GM19452 (cell line): Measurements from ENCODE around the gene RNF11.

Source experiments
- ATAC-seq: cut with Tn5 transposase; IDR thresholded peaks from one replicate; pipeline ENCODE4 v1.9.1; 2021; ENCODE audit not compliant: unreplicated experiment

Gene RNF11

GRCh38 chr1:51311826-51312225 lies 75.8 kb downstream of the RNF11 start:
- no peak for ATAC-seq

GRCh38 chr1:51312718-51313117 lies 76.6 kb downstream of the RNF11 start:
- ATAC-seq, result no peak

- no peak for ATAC-seq
Measured at GRCh38 chr1:51313268-51313852, 77.3 kb downstream of the RNF11 start.

GRCh38 chr1:51313961-51314777 lies 78.1 kb downstream of the RNF11 start:
- ATAC-seq, result no peak

GRCh38 chr1:51314974-51315373 lies 78.9 kb downstream of the RNF11 start:
- ATAC-seq, result no peak

- ATAC-seq, result no peak
Measured at GRCh38 chr1:51316113-51316845, 80.2 kb downstream of the RNF11 start.

- ATAC-seq, result no peak
Measured at GRCh38 chr1:51316846-51317120, 80.7 kb downstream of the RNF11 start.

GRCh38 chr1:51317798-51318197 lies 81.7 kb downstream of the RNF11 start:
- no peak for ATAC-seq

- no peak for ATAC-seq
Measured at GRCh38 chr1:51320967-51321923, 85.2 kb downstream of the RNF11 start.

GRCh38 chr1:51321924-51322280 lies 85.8 kb downstream of the RNF11 start:
- ATAC-seq, result no peak

- no peak for ATAC-seq
Measured at GRCh38 chr1:51322417-51323101, 86.5 kb downstream of the RNF11 start.
